ENCODE data around the gene ATP13A5. TPM values are rescaled to one million over a fixed set of nuclear protein-coding genes. Genes with fewer than 3 reads are reported as not detected.

Gene ATP13A5
- total and polyA plus RNA-seq, 2 of the 8 experiments (the other 6 are each of a cell fraction or from before 2014, with no cell fraction given), result not detected

DNA sequence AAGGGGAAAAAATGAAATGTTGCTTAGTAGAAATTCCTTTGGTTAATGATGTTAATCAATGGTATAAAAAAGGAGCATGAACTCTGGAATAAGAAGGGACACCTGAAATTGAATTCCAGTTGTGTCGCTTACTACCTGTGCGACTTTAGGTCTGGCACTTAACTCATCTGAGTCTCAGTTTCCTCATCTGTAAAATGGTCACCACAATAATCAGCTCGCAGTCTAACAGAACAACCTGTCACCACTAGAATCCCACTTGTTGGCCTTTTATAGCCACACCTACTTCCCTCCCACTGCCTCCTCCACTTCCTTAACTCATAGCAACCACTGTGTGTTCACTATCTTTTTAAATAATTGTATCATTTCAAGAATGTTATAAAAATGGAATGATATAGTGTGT lies 135.0 kb downstream of the ATP13A5 start:
- H4K91ac ChIP-seq (replicated peaks; ENCODE audit: insufficient read length, low read length), result no peak overlapping the region
- H3K4me3 ChIP-seq (ENCODE audit: extremely low read depth in 1 of 4, insufficient read depth in 2 of 4, low read depth in 3 of 4, low read length in 4 of 4), result no peak overlapping the region
- H3K79me2 ChIP-seq (ENCODE audit: control insufficient read depth in 1 of 2, insufficient read depth in 2 of 2, low read length in 2 of 2), result no peaks in the 10 kb centered on the region
- DNase-seq (ENCODE audit: low read depth in 1 of 2, low spot score in 2 of 2) (no peak), FAIRE-seq (no peak)
- H2BK12ac ChIP-seq (ENCODE audit: low read depth, low read length), result no peak overlapping the region
- no peak overlapping the region for H4K8ac ChIP-seq (ENCODE audit: extremely low read depth, insufficient read depth, low read length)
- H4K5ac ChIP-seq (ENCODE audit: insufficient read length, low read depth, low read length), result no peak overlapping the region
- H3K9me3 ChIP-seq (ENCODE audit: insufficient read depth in 2 of 2, low read depth in 1 of 2, low read length in 1 of 2), result 0 out of 4 replicates have a peak, but pooled peaks cover 0 to 4% of the 10 kb centered on the region in 2 experiments
- no peak overlapping the region for H3K4me2 ChIP-seq (ENCODE audit: insufficient read depth in 1 of 2, low read depth in 2 of 2, low read length in 2 of 2)
- no peak overlapping the region for H3K56ac ChIP-seq (replicated peaks; ENCODE audit: insufficient read length, low read depth, low read length)
- H3K23me2 ChIP-seq (ENCODE audit: low read depth, low read length), result peaks cover 8% of the 10 kb centered on the region; the same call in 1 of the 2 replicates
- H2AFZ ChIP-seq (ENCODE audit: low read length), result no peak overlapping the region
- no peak overlapping the region for H2BK120ac ChIP-seq (replicated peaks; ENCODE audit: low read depth, low read length)
- CTCF ChIA-PET (ENCODE audit: partially characterized antibody), result interaction anchor here (0.6 to 0.7 kb wide), 2 partner anchors 9 to 118 kb away, joined by 3 read pairs; no protein-coding TSS in a partner anchor
- no peak for TF ChIP-seq SIRT6 (IDR thresholded peaks at IDR 0.05; ENCODE audit: low read length)
- TF ChIP-seq EZH2 (IDR thresholded peaks at IDR 0.05; ENCODE audit: low read depth, low read length, severe bottlenecking), result no peak
- TF ChIP-seq SIX5 (IDR thresholded peaks at IDR 0.05; ENCODE audit: low read depth, low read length), result no peak
- TF ChIP-seq TEAD4 (IDR thresholded peaks at IDR 0.05; ENCODE audit: low read depth, low read length), result no peak
- no peak for TF ChIP-seq TCF12 (IDR thresholded peaks at IDR 0.05; ENCODE audit: low read depth, low read length)
- TF ChIP-seq BCL11A (IDR thresholded peaks at IDR 0.05; ENCODE audit: low read depth in 2 of 2, low read length in 2 of 2), result no peak
- no peak for TF ChIP-seq TAF1 (IDR thresholded peaks at IDR 0.05; ENCODE audit: low read depth, low read length)
- TF ChIP-seq CHD2 (IDR thresholded peaks at IDR 0.05; ENCODE audit: low read length), result no peak
- no peak for TF ChIP-seq MAX (IDR thresholded peaks at IDR 0.05)
- no peak for TF ChIP-seq RAD21 (IDR thresholded peaks at IDR 0.05 in 1 of 2, conservative IDR thresholded peaks at IDR 0.05 in 1 of 2; ENCODE audit: low read depth in 2 of 2, low read length in 2 of 2)
- TF ChIP-seq HDAC2 (IDR thresholded peaks at IDR 0.05; ENCODE audit: borderline replicate concordance in 1 of 2, low read depth in 2 of 2, low read length in 2 of 2), result no peak
- no peak for TF ChIP-seq JUND (IDR thresholded peaks at IDR 0.05; ENCODE audit: low read length)
- POLR2A ChIA-PET (ENCODE audit: partially characterized antibody), result interaction anchor here (0.6 kb wide), 1 partner anchor 52 kb away, joined by 3 read pairs; no protein-coding TSS in a partner anchor
- H3K18ac ChIP-seq (ENCODE audit: extremely low read depth, low read length), result no peak overlapping the region
- H2BK5ac ChIP-seq (ENCODE audit: low read depth, low read length), result no peak overlapping the region
- H4K20me1 ChIP-seq (replicated peaks in 1 of 2; ENCODE audit: control insufficient read depth in 1 of 2, insufficient read depth in 2 of 2, low read length in 2 of 2), result no peaks in the 10 kb centered on the region
- no peak overlapping the region for H3K4ac ChIP-seq (replicated peaks; ENCODE audit: insufficient read length, low read depth, low read length)
- peaks cover 0 to 15% (median 6%) of the 10 kb centered on the region in 4 experiments; a peak in 5 of 7 replicates for H3K27me3 ChIP-seq (replicated peaks in 1 of 4; ENCODE audit: control insufficient read depth in 3 of 4, extremely low read depth in 1 of 4, insufficient read depth in 3 of 4, low read length in 3 of 4)
- no peaks in the 10 kb centered on the region; a peak in 1 of 8 replicates for H3K36me3 ChIP-seq (ENCODE audit: control insufficient read depth in 2 of 4, insufficient read depth in 4 of 4, low read length in 3 of 4)
- H3K23ac ChIP-seq (ENCODE audit: insufficient read length), result no peak overlapping the region
- H3K27ac ChIP-seq (ENCODE audit: low read depth, low read length), result no peak overlapping the region
- WGBS, 2 experiments (ENCODE audit: extremely low coverage in 1 of 2, insufficient coverage in 1 of 2, insufficient read length in 1 of 2, insufficient replicate concordance in 2 of 2, low coverage in 1 of 2, low lambda C conversion rate in 2 of 2, missing lambda C conversion rate in 1 of 2), result 73% methylated on average over 3 of the region's 3 CpGs; no CpG with 5 or more reads in 1 of the 2 experiments
- no peak overlapping the region for H3K14ac ChIP-seq (ENCODE audit: insufficient read length)
- no peak overlapping the region for H2BK20ac ChIP-seq (ENCODE audit: low read length)
- H3K9ac ChIP-seq (replicated peaks in 1 of 4; ENCODE audit: extremely low read depth in 1 of 4, low read depth in 3 of 4, low read length in 3 of 4), result no peak overlapping the region
- no peak overlapping the region for H2AK5ac ChIP-seq (ENCODE audit: low read depth, low read length)
- H2BK15ac ChIP-seq (ENCODE audit: low read length), result no peak overlapping the region
- no peaks in the 10 kb centered on the region for H3K79me1 ChIP-seq (ENCODE audit: low read depth, low read length)
- peaks cover 0 to 4% (median 3%) of the 10 kb centered on the region in 4 experiments; a peak in 3 of 7 replicates for H3K4me1 ChIP-seq (replicated peaks in 1 of 4; ENCODE audit: control insufficient read depth in 3 of 4, insufficient read depth in 4 of 4, low read length in 3 of 4)
